H9 (cell line): ENCODE measurements around the gene KLHL2. TPM values are rescaled to one million over a fixed set of nuclear protein-coding genes. Genes with fewer than 3 reads are reported as not detected.

Experiments used
- DNase-seq: peaks from one replicate; pipeline ENCODE4 v3.0.0-alpha.2; 2017
- H2AFZ ChIP-seq: one replicate; pipeline ENCODE4 v1.6.1; 2013; ENCODE audit warnings: mild to moderate bottlenecking, low read length, control low read depth, moderate library complexity
- H2AK5ac ChIP-seq: 2 replicates; pipeline ENCODE4 v1.6.1; 2013; ENCODE audit warnings: low read length, control low read depth, mixed read lengths; ENCODE audit not compliant: insufficient read length
- H2BK120ac ChIP-seq: one replicate; pipeline ENCODE4 v1.6.1; 2013; ENCODE audit warnings: low read depth, mild to moderate bottlenecking, low read length, control low read depth, inconsistent platforms; ENCODE audit not compliant: poor library complexity, severe bottlenecking
- H2BK12ac ChIP-seq: 2 replicates; pipeline ENCODE4 v1.6.1; 2013; ENCODE audit warnings: low read length, control low read depth, mixed read lengths, low read depth; ENCODE audit not compliant: insufficient read length
- H2BK15ac ChIP-seq: 2 replicates; pipeline ENCODE4 v1.6.1; 2013; ENCODE audit warnings: low read depth, low read length, control low read depth
- H2BK20ac ChIP-seq: one replicate; pipeline ENCODE4 v1.6.1; 2013; ENCODE audit warnings: low read depth, mild to moderate bottlenecking, low read length, control low read depth, inconsistent platforms; ENCODE audit not compliant: poor library complexity, severe bottlenecking
- H2BK5ac ChIP-seq: 2 replicates; pipeline ENCODE4 v1.6.1; 2013; ENCODE audit warnings: low read length, control low read depth, mixed read lengths; ENCODE audit not compliant: insufficient read length
- H3K14ac ChIP-seq: 2 replicates; pipeline ENCODE4 v1.6.1; 2013; ENCODE audit warnings: low read length, control low read depth; ENCODE audit not compliant: insufficient read depth
- H3K18ac ChIP-seq: 2 replicates; pipeline ENCODE4 v1.6.1; 2013; ENCODE audit warnings: low read depth, mild to moderate bottlenecking, mixed read lengths, low read length, control low read depth; ENCODE audit not compliant: insufficient read length
- H3K23ac ChIP-seq: 2 replicates; pipeline ENCODE4 v1.6.1; 2013; ENCODE audit warnings: low read length, control low read depth, mixed read lengths, low read depth; ENCODE audit not compliant: insufficient read length
- H3K23me2 ChIP-seq: 2 replicates; pipeline ENCODE4 v1.6.1; 2013; ENCODE audit warnings: low read depth, mild to moderate bottlenecking, mixed read lengths, low read length, control low read depth; ENCODE audit not compliant: insufficient read length, poor library complexity, severe bottlenecking
- H3K27ac ChIP-seq: 2 replicates; pipeline ENCODE4 v1.5.1; 2013; ENCODE audit warnings: low read length, control low read depth, mixed read lengths, low read depth; ENCODE audit not compliant: insufficient read length
- H3K27me3 ChIP-seq: 2 replicates; pipeline ENCODE4 v1.6.1; 2013; ENCODE audit warnings: low read length, control low read depth, inconsistent platforms; ENCODE audit not compliant: insufficient read depth
- H3K4ac ChIP-seq: 2 replicates; pipeline ENCODE4 v1.6.1; 2013; ENCODE audit warnings: low read depth, mild to moderate bottlenecking, control low read depth, inconsistent platforms, low read length, moderate library complexity
- H3K4me1 ChIP-seq: 2 replicates; pipeline ENCODE4 v1.6.1; 2013; ENCODE audit warnings: low read length, control low read depth, inconsistent platforms; ENCODE audit not compliant: insufficient read depth
- H3K4me2 ChIP-seq: 2 replicates; pipeline ENCODE4 v1.6.1; 2013; ENCODE audit warnings: low read length, control low read depth, mixed read lengths; ENCODE audit not compliant: insufficient read length, insufficient read depth
- H3K56ac ChIP-seq: 2 replicates; pipeline ENCODE4 v1.6.1; 2013; ENCODE audit warnings: low read depth, mild to moderate bottlenecking, mixed read lengths, low read length, control low read depth; ENCODE audit not compliant: insufficient read length
- H3K79me1 ChIP-seq: 2 replicates; pipeline ENCODE4 v1.6.1; 2013; ENCODE audit warnings: low read depth, mild to moderate bottlenecking, moderate library complexity, low read length, control low read depth, inconsistent platforms; ENCODE audit not compliant: insufficient read depth, poor library complexity, severe bottlenecking
- H3K79me2 ChIP-seq: 2 replicates; pipeline ENCODE4 v1.6.1; 2013; ENCODE audit warnings: low read length, control low read depth, inconsistent platforms; ENCODE audit not compliant: insufficient read depth
- H3K9ac ChIP-seq: 2 replicates; pipeline ENCODE4 v1.6.1; 2013; ENCODE audit warnings: low read length, control low read depth, mixed read lengths; ENCODE audit not compliant: insufficient read length; ENCODE audit errors: extremely low read depth
- H3K9me3 ChIP-seq: one replicate; pipeline ENCODE4 v1.6.1; 2013; ENCODE audit warnings: low read depth, low read length, inconsistent platforms; ENCODE audit not compliant: control insufficient read depth
- H3T11ph ChIP-seq: one replicate; pipeline ENCODE4 v1.6.1; 2013; ENCODE audit warnings: mild to moderate bottlenecking, low read length, control low read depth, inconsistent platforms
- H4K20me1 ChIP-seq: one replicate; pipeline ENCODE4 v1.6.1; 2013; ENCODE audit not compliant: control insufficient read depth, insufficient read length, insufficient read depth
- H4K5ac ChIP-seq: 2 replicates; pipeline ENCODE4 v1.6.1; 2013; ENCODE audit warnings: low read depth, mild to moderate bottlenecking, mixed read lengths, low read length, control low read depth; ENCODE audit not compliant: insufficient read length
- H4K8ac ChIP-seq: replicated peaks from 2 replicates; pipeline ENCODE4 v1.6.1; 2013; ENCODE audit warnings: low read length, control low read depth, mixed read lengths, low read depth; ENCODE audit not compliant: insufficient read length
- H4K91ac ChIP-seq: 2 replicates; pipeline ENCODE4 v1.6.1; 2013; ENCODE audit warnings: low read depth, mild to moderate bottlenecking, moderate library complexity, mixed read lengths, low read length, control low read depth; ENCODE audit not compliant: insufficient read length
- H3K27ac Mint-ChIP-seq, 3 experiments: 2 replicates in 2 of 3; 3 replicates in 1 of 3; pipeline ENCODE4 v1.8.0; 2020 to 2021; ENCODE audit warnings: mixed read lengths in 3 of 3, mild to moderate bottlenecking in 1 of 3, moderate library complexity in 1 of 3
- H3K27me3 Mint-ChIP-seq: 2 replicates; pipeline ENCODE4 v1.8.0; 2021; ENCODE audit warnings: low read depth, mild to moderate bottlenecking, moderate library complexity, mixed read lengths
- H3K36me3 Mint-ChIP-seq, 3 experiments: 2 replicates in 2 of 3; 3 replicates in 1 of 3; pipeline ENCODE4 v1.8.0; 2020 to 2021; ENCODE audit warnings: low read depth in 3 of 3, mixed read lengths in 3 of 3; ENCODE audit not compliant: insufficient read depth in 1 of 3
- H3K4me1 Mint-ChIP-seq, 2 experiments: 2 replicates each; pipeline ENCODE4 v1.8.0; 2020; ENCODE audit warnings: mixed read lengths in 2 of 2
- H3K4me3 Mint-ChIP-seq, 2 experiments: 2 replicates in 1 of 2; 3 replicates in 1 of 2; pipeline ENCODE4 v1.8.0; 2020 to 2021; ENCODE audit warnings: mild to moderate bottlenecking in 2 of 2, mixed read lengths in 2 of 2, moderate library complexity in 1 of 2
- H3K9me3 Mint-ChIP-seq, 2 experiments: 2 replicates in 1 of 2; 3 replicates in 1 of 2; pipeline ENCODE4 v1.8.0; 2020; ENCODE audit warnings: mild to moderate bottlenecking in 2 of 2, mixed read lengths in 2 of 2, moderate library complexity in 1 of 2
- CTCF ChIP-seq: fragments of 200-600 bp; sonication (generic); conservative IDR thresholded peaks from 3 replicates; pipeline ENCODE4 v1.8.0; 2021; ENCODE audit warnings: antibody characterized with exemption, mild to moderate bottlenecking
- WGBS: extraction: QIAGEN DNeasy Blood & Tissue Kit; methylation state at CpG from one replicate; pipeline ENCODE4 v1.1.7; 2013; ENCODE audit warnings: missing lambda C conversion rate, low lambda C conversion rate, mixed read lengths; ENCODE audit not compliant: insufficient read length; ENCODE audit errors: extremely low coverage; 5-methylcytosine and 5-hydroxymethylcytosine counted together
- total RNA-seq: library from RNA; stranded (reverse); gene quantifications from 2 replicates; pipeline ENCODE4 v1.2.1, GENCODE V29; 2021

Gene KLHL2
- total RNA-seq, 1 experiment from 2014 or later, result 14.3 TPM

- Histone ChIP-seq H2BK12ac (no peak overlapping the region), H3K9ac (peak overlapping the region; percentile 73), H3K27ac (no peak overlapping the region), H3K14ac (no peak overlapping the region), H2AFZ (no peak overlapping the region), H4K20me1 (no peaks in the 10 kb centered on the region), H3K23ac (no peak overlapping the region), H2BK15ac (no peak overlapping the region), H2AK5ac (no peak overlapping the region), H4K91ac (no peak overlapping the region), H3K23me2 (peaks cover 11% of the 10 kb centered on the region), H2BK20ac (no peak overlapping the region), H3K27me3 (no peaks in the 10 kb centered on the region), H3K4me2 (peak overlapping the region; percentile 94), H3K79me1 (no peaks in the 10 kb centered on the region), H2BK5ac (no peak overlapping the region), H3K4me1 (no peaks in the 10 kb centered on the region; the same call in 1 of the 2 replicates), H3K4ac (no peak overlapping the region), H4K5ac (no peak overlapping the region), H3K56ac (no peak overlapping the region), H3T11ph (no peak overlapping the region), H2BK120ac (no peak overlapping the region), H3K79me2 (peaks cover 64% of the 10 kb centered on the region), H3K18ac (no peak overlapping the region), H3K9me3 (no peaks in the 10 kb centered on the region), H4K8ac (no peak overlapping the region)
- TF ChIP-seq CTCF, result no peak
- Mint-ChIP-seq H3K36me3 (peaks cover 31 to 37% (median 31%) of the 10 kb centered on the region in 3 experiments), H3K4me3 (peak overlapping the region in 1 of 2 experiments; percentile 49; a peak in 2 of 5 replicates), H3K27ac (peak overlapping the region in 1 of 3 experiments; percentile 59; a peak in 1 of 7 replicates), H3K27me3 (no peaks in the 10 kb centered on the region), H3K9me3 (no peaks in the 10 kb centered on the region), H3K4me1 (peaks cover 49 to 53% of the 10 kb centered on the region in 2 experiments)
- DNase-seq, result no peak
- WGBS, result no CpG with 5 or more reads among the region's 2 CpGs
These were observed 122.7 kb downstream of the KLHL2 start for GRCh38 chr4:165330071-165330470.
